ENCODE data around the gene ECT2.
"Not testable (repeated sequence)": the region's sequence is repeated elsewhere in the genome, so short reads cannot be mapped to it uniquely, and the experiment has no call there.

Gene ECT2

GRCh38 chr3:172750368-172751174 is at the start of gene ECT2:
Gene ECT2 (plus strand): TSS chr3:172750726. CDS start chr3:172754531, 3,805 bp downstream.
- DNase-seq = peak; percentile 100

GRCh38 chr3:172700936-172701455 is 49.5 kb upstream of the ECT2 start:
- DNase-seq = no peak

DNA sequence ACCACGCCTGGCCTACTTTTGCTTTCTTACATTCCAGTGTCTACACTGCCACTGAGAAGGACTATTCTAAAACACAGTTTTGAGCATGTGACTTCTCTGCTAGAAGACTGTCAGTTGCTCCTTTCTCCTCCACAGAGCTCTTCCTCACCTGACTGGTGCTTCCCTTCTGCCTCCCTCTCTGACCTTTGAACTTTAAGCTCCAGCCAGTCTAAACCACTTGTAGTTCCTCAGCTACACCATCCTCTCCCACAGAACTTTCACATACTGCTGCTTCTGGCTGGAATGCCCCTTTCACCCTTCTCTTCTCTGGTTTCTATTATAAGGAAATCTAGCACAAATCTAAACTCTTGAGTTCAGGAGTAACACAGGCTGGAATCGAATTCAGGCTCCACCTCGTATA is 48.8 kb upstream of the ECT2 start:
- DNase-seq = no peak

DNA sequence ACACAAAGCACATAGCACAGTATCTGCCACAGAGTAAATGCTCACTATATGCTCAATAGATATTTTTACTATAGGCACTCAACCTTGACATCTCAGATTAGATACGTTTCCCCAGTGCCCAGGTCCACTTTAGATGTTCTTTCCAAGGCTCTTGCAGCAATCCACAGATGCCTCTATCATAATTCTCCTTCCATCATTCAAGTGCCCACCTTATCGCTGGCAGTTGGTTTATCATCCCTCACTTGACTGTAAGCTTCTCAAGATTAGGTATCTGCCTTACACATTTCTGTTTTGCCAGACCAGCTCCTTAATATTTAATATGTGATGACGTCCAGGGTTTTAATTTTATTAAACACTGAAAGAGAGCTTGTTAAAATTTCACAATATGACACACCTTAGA is 48.3 kb upstream of the ECT2 start:
- DNase-seq = no peak

GRCh38 chr3:172702731-172703130 is 47.8 kb upstream of the ECT2 start:
- not testable (repeated sequence) for DNase-seq

DNA sequence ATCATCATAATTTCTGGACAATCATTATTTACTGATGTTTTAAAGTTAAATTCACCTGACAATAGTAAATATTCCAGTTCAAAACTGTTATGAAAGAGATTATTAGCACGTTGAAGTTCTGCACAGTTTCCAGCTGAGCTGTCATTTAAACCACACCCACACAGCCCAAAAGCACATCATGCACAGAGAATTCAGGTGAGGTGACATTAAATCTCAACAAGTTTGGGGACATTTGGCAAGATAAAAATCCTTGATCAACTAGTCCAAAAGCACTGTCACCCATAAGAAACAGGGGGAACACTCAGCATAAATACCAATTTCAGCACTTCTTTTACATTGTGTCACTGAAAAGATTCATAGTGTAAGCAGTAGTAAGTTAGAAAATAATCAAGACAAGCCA is 46.5 kb upstream of the ECT2 start:
- DNase-seq = no peak

DNA sequence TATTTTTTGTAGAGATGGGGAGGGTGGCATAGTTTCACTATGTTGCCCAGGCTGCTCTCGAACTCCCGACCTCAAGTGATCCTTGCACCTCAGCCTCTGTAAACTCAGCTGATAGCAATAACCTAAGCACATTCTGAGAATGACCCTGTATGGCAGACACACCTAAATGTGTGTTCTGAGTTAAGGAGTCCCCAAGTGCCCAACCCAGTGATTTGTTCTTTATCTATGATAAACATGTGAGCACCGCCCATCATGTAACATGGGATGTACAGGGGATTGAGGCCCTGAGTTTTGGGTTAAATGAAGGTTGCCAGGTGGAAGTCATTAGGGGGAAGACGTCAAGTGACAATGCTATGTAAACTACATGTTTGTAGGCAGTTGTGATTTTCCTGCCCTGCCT is 45.4 kb upstream of the ECT2 start:
- DNase-seq = no peak

GRCh38 chr3:172707030-172707429 is 43.5 kb upstream of the ECT2 start:
- no peak for DNase-seq

DNA sequence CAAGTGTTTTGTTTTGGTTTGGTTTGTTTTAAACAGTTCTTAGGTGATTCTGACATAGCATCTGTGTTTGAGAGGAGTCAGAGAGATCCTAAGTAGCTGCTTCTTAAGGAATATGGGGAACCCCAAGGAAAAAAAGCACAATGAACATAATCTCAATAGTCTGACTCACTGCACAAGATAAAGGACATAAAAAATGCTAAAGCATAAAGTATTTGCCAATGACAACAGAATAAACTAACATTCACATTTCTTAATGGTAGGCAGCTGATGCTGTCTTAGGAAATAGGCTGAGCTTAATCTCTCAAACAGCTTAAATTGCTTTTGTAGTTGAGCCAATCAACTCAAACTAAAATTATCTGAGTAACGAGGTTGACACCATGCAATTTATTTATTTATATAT is 42.6 kb upstream of the ECT2 start:
- DNase-seq = no peak

DNA sequence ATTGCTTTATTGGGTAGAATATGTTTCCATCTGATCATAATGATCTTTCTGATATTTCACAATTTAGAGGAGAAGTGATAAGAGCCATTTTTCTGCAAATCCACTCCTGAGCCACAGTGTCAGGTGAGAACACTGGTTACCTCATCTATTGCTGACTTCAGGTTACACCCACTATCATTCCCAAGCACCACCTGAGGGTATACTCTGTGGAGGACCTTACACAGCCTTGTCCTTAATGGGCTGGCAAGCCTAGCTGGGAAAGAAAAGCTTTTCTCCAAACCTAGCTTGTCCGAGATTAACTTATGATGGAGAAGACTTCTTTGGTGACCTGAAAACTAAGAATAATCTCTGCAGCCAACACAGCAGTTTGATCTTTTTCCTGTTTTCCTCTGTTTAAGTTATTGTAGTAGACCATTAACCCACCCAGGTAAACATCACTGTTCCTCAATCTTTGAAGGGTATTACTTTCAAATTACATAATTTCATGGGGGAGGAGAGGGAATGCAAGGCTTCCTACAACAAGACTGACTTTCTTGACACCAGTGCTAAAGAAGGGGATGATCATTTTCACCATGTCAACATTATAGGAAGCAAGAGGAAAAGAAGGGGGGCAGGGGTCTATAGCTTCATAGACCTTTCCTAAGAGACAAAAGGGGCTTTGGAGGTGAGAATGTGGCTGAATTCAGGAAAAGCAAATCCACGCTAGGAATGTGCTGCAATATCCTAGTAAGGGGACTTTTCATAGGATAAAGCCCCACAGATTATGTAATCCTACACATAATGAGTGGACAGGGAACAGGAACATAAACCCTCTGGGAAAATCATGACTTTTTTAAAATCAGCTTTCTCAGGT is 41.4 kb upstream of the ECT2 start:
- no peak for DNase-seq

GRCh38 chr3:172709774-172710663 is 40.5 kb upstream of the ECT2 start:
- DNase-seq = no peak

DNA sequence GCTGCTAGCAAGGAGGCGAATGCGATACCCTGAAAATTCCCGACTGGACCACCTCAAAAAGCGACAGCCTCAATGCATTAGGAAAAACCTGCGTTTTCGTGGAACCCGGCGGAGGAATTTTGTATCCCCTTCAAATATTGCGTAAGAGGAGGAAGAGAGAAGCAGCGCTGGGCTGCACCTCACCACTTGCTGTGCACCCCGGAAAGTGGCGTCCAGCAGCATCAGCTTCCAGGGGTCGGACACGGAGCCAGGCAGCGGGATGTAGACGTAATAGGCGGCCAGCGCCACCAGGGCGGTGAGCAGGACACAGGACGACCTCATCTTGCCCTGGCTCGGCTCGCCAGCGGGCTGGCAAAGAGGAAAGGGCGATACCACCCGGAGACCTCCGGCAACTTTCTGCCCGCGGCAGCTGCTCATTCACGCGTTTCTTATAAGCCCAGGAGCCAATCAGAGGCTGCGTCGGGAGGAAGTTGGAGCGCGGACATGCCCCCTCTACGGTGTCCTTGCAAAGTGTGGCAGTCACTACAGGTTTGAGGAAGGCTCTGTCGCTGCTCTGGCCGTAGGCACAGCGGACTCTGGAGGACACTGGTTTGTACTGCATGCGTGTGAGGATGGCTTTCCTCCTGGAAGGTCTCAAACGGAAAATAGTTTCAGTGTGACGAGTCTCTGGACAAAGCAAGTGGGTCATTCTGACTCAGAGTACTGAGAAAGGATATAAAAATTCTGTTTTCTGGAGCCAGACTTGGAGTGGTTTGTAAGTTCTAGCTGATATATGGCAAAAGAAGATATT is 39.7 kb upstream of the ECT2 start, which contains the start of gene NCEH1:
TSS of gene NCEH1 (minus strand) at position 404 of the 790 bp plus-strand sequence. CDS start at position 321, 83 bp downstream.
- peak; percentile 96 for DNase-seq

GRCh38 chr3:172711454-172711795 is 39.1 kb upstream of the ECT2 start:
- no peak for DNase-seq

DNA sequence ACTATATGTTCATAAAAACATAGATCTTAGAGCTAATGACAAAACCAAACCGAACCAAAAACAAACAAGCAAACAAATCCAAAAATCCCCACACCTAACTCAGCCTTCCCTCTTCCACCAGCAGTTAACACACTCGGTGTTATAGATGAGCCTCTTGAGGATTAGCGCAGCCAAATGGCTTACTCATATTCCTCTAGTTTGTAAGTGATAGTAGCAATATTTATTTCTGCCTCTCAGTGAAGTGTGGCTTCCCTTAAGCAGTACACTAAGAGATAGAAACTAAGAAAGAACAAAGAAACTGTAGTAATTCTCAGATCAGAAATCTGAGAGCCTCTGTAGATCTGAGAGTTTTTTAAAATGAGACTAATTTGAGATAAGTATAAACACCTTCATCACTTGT is 37.2 kb upstream of the ECT2 start:
- DNase-seq = no peak

DNA sequence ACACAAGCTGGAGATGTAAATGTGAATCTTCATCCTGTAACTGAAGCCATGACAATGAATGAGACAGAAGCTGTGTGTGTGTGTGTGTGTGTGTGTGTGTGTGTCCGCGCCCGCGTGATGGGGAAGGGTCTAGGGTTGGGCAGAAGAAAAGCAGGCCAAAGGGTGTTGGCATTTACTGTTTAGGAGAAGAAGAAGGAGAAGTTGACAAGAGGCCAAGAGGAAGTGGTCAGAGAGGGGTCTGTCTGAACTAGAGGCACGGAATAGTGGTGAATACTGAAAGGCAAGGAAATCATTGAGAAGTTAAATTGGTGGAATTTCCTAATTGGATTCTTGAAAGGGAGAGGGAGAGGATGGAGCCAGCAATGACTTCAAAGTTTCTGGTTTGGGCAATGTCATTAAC is 34.0 kb upstream of the ECT2 start:
- no peak for DNase-seq

- no peak for DNase-seq
Observed at GRCh38 chr3:172717493-172718088, 32.9 kb upstream of the ECT2 start.

- not testable (repeated sequence) for DNase-seq
Observed at GRCh38 chr3:172722536-172723040, 27.9 kb upstream of the ECT2 start.

DNA sequence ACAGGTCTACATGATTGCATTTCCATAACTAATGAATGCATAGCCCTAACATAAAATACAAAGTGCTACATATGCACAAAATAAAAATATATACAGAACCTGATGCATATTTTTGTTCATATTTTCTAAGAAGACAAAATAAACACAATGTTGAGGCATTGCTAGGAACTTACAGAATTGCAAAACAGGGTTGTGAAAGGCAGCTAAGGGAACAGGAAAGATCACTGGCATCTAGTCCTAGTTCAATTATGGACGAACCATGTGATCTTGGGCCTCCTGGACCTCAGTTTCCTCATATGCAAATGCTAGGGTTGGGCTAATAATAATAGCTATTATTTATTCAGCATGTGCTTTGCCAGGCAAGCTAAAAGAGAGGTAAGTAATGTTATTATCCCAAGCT is 24.1 kb upstream of the ECT2 start:
- DNase-seq = no peak

DNA sequence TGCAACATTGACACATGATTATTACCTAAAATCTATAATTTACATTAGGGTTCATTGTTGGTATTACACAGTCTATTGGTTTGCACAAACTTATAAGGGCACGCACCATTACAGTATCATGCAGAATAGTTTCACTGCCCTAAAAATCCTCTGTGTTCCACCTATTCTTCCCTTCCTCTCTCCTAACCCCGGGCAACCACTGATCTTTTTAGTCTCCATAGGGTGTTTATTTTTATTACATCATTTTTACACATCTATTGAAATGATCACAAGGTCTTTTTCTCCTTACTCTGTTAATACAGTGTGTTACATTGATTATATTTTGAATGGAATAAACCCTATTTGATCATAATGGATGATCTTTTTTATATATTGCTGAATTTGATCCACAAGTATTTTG is 15.5 kb upstream of the ECT2 start:
- DNase-seq = no peak

DNA sequence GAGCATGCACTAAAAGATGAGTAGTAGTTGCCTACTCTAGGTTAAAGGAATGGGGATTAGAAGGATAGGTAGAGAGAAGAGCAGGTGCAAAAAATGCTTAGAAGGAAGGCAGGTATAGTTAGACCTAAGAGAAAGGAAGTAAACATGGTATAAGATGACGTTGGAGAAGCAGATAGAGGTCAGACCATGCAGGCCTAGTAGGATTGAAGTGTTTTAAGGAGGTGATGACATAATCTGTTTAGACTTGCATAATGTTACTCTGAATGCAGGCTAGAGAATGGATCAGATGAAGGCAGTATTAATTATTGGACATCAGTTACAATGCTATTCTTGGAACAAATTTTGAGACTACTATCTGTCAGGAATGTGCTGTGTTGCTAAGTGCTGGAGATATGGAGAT is 11.1 kb upstream of the ECT2 start:
- no peak for DNase-seq

DNA sequence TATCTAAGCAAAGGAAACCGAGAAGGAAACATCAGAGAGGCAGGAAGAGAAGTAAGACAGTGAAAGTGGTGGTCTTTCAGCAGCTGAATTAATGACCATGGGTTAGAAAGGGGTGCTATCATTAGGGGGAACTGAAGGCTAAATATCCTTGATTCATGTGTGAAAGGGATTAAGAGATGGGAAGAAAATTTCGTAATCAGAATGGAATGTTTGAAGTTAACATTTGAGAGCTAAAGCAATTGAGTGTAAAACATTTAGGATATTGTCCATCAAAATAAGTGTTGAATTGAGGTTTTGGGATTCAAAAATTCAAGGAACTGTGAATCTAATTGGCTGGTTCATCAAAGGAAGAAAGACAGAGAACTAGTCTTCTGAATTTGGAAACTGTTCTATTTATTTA is 4.1 kb upstream of the ECT2 start:
- no peak for DNase-seq

All from eye (tissue), 1 donor.